NCI-H345 treated with DMSO at 0.1 percent for 48 hours (cell line): Measurements from ENCODE around the gene DDX43.
"Not testable (repeated sequence)": the region's sequence is repeated elsewhere in the genome, so short reads cannot be mapped to it uniquely, and the experiment has no call there.

Experiments
- DNase-seq: peaks from one replicate; lab custom pipeline; 2025; ENCODE audit not compliant: unreplicated experiment; lab: John Stamatoyannopoulos, UW

The DDX43 gene

GRCh38 chr6:73394577-73395354 is at the start of gene DDX43:
TSS of gene DDX43 (plus strand) at chr6:73394828. CDS start at chr6:73394906, 78 bp downstream.
- no peak for DNase-seq

- DNase-seq, result no peak
These were observed 46.0 kb upstream of the DDX43 start for GRCh38 chr6:73348550-73349204.

GRCh38 chr6:73349311-73349710 is 45.3 kb upstream of the DDX43 start:
- no peak for DNase-seq

GRCh38 chr6:73353636-73354593 is 40.7 kb upstream of the DDX43 start, which contains the start of gene DPPA5:
TSS of gene DPPA5 (minus strand) at chr6:73354276. CDS start at chr6:73354225, 51 bp downstream.
- DNase-seq, result no peak

- DNase-seq, result no peak
These were observed 32.3 kb upstream of the DDX43 start, which contains the start of gene KHDC3L for GRCh38 chr6:73362358-73362757. TSS of gene KHDC3L (plus strand) at chr6:73362658. CDS start at chr6:73362730, 72 bp downstream.

GRCh38 chr6:73362869-73363536 is 31.6 kb upstream of the DDX43 start:
- no peak for DNase-seq

- DNase-seq, result no peak
These were observed 31.1 kb upstream of the DDX43 start for GRCh38 chr6:73363537-73363875.

- DNase-seq, result no peak
These were observed 30.5 kb upstream of the DDX43 start for GRCh38 chr6:73364121-73364520.

GRCh38 chr6:73364549-73364948 is 30.1 kb upstream of the DDX43 start:
- no peak for DNase-seq

GRCh38 chr6:73367761-73368355 is 26.8 kb upstream of the DDX43 start:
- DNase-seq, result no peak

- no peak for DNase-seq
These were observed 26.0 kb upstream of the DDX43 start for GRCh38 chr6:73368675-73369074.

- no peak for DNase-seq
These were observed 25.5 kb upstream of the DDX43 start for GRCh38 chr6:73369157-73369556.

- DNase-seq, result no peak
These were observed 25.1 kb upstream of the DDX43 start, which contains the start of gene OOEP for GRCh38 chr6:73369563-73369962. TSS of gene OOEP (minus strand) at chr6:73369897. CDS start at chr6:73369792, 105 bp downstream.

GRCh38 chr6:73371984-73372383 is 22.6 kb upstream of the DDX43 start:
- no peak for DNase-seq

GRCh38 chr6:73372516-73372915 is 22.1 kb upstream of the DDX43 start:
- no peak for DNase-seq

- DNase-seq, result no peak
These were observed 19.4 kb upstream of the DDX43 start for GRCh38 chr6:73375216-73375615.

- DNase-seq, result no peak
These were observed 17.4 kb upstream of the DDX43 start for GRCh38 chr6:73377225-73377624.

- not testable (repeated sequence) for DNase-seq
These were observed 13.1 kb upstream of the DDX43 start for GRCh38 chr6:73381531-73381930.

- no peak for DNase-seq
These were observed 12.0 kb upstream of the DDX43 start for GRCh38 chr6:73382462-73383113.

- DNase-seq, result no peak
These were observed 6.2 kb upstream of the DDX43 start for GRCh38 chr6:73388433-73388799.
